Hypothalamus (tissue), 51 donors: Measurements from ENCODE around the gene SETD5.

Source experiments
- DNase-seq, 51 donors: peaks; one replicate each; lab custom pipeline; 2025; lab: John Stamatoyannopoulos, UW

Gene SETD5

DNA sequence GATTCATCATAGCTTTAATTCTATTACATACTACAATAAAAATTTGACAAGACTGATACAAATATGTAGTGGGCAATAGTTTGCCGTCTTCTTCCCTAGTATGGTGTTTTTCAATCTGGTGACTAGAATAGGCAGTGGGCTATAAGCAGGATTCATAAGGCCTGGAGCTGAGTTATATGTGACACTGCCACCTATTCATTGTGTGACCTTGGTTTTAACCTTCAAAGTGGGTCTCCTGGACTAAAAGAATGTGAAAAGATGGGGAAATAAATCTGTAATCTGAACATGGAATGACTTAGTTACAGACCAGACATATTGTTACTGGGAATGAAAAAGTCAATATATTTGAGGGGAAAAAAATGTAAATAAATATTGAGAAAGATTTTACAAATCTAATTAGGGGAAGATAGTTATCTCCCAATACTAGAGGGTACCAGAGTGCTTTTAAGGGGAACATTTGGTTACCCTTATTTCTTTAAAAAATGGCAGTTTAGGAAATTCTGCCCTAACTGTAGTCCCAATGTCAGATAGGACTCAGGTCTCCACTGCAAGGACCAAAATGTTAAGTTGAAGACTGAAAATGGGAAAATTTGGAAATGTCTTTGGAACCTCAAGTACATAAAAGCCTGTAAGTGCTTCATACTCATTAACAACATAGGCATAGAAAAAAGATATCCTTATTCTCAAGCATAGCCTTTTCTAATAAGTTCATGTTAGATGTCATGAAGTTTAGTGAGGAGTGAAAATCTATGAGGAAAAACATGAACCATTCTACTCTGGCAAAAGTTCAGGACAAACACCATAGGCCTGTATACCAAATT is 10.7 kb upstream of the SETD5 start:
- DNase-seq, result no peak

DNA sequence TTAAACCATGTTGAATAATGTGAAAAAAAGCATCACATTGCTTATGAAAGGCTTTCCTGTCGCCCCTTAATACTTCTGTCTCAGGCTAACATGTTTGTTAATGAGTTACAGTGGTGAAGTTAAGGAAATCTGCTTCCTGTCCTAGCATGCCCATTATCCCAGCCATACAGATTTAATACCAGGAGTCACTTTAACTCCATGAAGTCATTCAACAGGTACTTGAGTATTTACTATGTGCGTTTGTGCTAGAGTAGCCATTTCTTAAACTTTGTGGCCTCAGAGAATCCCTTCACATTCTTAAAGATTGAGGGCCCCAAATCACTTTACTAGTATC is 10.1 kb upstream of the SETD5 start:
- no peak for DNase-seq

DNA sequence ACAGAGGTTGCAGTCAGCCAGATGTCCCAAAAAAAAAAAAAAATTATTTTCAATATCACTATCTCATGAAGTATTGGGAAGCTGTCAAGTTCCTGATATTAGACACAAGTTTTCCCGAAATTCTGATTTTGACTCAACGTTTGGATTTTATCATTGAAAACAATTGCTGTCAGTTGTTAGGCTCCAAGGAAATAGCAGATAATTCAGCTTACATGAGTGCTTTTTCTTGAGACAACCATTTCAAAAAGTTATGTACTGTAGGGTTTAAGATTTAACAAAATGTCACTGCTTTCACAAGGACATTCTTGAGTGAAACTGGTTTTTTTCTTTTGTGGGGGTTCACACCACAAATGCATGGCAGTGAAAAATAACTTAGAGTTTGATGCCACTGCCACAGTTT is 9.3 kb upstream of the SETD5 start:
- no peak for DNase-seq

DNA sequence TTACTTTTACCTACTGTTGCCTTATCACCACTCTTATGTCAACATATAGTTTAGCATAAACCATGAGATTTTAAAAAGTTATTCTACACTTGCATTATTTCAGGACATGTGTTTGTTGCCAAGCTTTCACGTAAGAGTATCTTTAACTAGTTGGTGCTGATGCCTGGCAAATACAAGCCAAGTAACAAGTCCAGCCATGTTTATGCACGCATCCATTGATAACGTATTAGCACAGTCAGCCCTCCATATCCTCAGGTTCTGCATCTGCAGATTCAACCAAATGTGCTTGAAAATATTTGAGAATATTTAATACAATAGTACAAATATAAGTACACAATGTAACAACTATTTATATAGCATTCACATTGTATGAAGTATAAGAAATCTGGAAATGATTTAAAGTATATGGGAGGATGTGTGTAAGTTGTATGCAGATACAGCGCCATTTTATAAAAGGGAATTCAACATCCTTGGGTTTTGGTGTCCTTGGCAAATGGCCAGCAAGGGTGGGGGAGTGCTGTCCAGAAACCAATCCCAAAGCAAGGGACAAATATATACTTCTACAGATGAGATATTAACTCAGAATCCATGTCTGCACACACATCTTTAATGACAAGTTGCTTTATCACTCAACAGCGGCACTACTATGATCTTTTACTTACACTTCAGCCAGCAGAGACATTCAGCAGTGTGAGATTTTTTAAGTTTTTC is 8.7 kb upstream of the SETD5 start:
- no peak for DNase-seq

DNA sequence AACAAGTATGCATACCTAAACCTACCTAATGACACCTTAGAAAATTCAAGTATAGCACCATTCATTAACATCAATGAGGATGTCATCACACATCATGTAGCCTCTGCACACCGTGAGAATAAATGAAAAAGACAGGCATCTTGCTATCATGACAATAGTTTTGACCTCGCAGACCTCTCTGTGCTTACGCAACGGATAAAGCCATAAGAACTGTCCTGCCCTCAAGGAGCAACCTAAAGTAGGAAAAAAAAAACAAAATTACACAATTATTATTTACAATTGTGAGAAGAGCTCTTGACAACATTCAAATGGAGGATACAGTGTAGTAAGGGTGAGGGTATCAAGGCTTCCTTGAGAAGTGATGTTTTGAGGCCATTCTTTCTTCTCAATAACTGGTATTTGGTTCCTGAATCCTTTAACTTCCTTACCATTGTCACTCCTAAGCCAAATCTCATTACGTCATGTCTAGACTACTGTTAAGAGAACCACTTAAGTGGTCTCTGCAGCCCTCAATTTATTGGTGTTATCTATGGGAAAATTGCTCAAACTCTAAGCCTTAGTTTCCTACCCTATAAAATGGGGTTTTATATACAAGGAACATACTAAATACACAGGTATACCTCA is 7.0 kb upstream of the SETD5 start:
- no peak for DNase-seq

DNA sequence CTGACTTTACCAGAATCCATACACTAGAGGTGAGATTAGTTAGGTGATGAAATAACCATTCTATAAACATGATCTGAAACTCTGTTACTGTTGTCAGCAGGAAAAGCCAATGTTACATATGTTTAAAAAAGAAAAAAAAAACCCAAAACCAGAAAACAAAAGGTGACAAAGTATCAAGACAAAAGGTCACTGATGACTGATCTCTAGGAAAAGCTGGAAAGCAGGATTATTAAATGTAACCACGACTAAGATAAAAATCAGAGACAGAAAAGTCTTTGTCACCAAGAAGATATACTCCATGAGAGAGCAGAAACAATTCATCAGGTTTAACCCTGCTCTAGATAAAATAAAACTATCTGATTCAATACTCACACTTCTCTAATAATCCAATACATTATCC is 5.4 kb upstream of the SETD5 start:
- no peak for DNase-seq

DNA sequence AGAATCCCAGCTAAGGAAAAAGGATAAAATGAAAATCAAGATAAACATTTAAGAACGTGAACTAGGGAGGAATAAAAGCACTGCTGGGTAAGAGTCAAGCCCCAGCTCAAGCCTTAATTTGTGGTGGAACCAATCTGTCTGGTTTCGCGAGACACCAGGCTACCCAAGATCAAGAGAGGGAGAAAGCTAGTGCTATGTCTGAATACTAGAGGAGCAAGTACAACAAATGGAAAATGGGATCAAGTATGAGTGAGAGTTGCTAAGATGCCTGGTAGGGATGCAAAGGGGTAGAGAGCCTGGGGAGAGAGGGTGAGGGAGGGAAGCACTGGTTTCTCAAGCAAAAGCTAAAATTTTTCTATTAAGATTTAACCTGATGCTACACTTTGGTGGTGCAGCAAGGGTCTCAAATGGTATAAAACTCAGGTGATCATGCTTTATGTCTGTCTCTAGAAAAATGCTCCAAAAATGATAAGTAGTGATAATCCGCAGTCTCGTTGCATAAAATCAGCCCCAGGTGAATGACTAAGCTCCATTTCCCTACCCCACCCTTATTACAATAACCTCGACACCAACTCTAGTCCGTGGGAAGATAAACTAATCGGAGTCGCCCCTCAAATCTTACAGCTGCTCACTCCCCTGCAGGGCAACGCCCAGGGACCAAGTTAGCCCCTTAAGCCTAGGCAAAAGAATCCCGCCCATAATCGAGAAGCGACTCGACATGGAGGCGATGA is 1.7 kb upstream of the SETD5 start:
- no peak for DNase-seq

DNA sequence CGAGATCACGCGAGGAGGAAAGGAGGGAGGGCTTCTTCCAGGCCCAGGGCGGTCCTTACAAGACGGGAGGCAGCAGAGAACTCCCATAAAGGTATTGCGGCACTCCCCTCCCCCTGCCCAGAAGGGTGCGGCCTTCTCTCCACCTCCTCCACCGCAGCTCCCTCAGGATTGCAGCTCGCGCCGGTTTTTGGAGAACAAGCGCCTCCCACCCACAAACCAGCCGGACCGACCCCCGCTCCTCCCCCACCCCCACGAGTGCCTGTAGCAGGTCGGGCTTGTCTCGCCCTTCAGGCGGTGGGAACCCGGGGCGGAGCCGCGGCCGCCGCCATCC is 1.1 kb upstream of the SETD5 start:
- DNase-seq, result peak in 8 of 51 donors; percentile 49 to 91 (median 68)

DNA sequence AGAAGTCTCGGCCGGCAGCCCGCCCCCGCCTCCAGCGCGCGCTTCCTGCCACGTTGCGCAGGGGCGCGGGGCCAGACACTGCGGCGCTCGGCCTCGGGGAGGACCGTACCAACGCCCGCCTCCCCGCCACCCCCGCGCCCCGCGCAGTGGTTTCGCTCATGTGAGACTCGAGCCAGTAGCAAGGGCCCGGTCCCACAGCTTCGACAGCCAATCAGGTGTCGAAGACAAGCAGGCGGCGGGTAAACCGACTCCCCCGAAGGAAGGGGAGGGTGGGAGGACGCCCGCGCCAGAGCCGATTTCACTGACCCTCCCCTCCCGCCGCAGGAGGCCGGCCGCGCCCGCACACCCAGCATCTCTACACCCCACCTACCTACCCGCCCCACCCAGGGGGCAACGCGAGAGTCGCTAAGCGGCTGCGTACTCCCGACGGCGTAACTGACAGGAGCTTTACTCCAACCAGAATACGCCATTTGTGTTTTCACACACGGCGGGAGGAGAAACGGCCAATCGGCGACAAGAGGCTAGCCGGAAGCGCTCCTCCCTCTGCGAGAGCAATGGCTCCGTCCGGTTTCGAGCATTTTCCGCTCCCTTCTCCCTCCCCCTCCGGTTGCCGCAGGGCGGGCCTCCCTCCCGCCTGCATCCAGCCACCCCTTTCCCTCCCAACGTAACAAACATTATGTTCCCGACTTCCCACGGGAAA is 633 bp upstream of the SETD5 start:
- peak; percentile 94 to 100 (median 99) for DNase-seq

DNA sequence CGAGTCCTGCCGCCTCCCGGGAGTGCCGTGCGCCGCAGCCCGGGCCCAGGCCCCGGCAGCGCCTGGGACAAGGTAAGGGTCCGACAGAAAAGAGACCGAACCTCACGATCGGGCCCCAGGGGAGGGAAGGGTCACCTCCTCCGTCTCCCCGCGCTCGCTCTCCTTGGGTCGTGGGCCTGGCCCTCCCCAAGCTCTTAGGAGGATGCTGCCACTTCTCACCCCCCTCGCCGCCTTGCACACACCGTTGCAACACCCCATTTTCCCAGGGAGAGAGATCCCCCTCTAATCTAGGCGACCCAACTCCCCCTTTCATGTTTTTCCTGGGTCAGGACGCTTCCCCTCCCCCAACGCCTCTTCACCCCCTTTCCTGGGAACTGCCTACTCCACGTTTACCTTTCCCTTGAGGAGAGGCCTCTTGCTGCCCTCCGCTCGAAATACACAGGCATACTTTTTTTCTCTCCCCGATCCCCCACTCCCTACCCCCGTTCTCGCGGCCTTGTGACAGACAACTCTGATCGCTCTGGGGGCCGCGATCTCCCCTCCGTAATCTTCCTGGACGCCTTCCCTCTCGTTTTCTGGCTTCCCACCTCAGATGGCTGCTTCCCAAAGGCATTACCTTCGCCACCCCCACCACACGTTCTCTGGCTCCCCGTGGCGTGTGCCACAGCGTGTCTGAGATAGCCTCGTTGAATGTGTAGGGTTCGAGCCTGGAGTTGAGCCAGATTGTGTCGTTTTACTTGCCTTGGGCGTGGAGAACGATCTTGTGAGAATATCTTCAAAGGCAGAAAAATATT is 688 bp downstream of the SETD5 start:
- peak in 25 of 51 donors; percentile 7 to 84 (median 38) for DNase-seq

DNA sequence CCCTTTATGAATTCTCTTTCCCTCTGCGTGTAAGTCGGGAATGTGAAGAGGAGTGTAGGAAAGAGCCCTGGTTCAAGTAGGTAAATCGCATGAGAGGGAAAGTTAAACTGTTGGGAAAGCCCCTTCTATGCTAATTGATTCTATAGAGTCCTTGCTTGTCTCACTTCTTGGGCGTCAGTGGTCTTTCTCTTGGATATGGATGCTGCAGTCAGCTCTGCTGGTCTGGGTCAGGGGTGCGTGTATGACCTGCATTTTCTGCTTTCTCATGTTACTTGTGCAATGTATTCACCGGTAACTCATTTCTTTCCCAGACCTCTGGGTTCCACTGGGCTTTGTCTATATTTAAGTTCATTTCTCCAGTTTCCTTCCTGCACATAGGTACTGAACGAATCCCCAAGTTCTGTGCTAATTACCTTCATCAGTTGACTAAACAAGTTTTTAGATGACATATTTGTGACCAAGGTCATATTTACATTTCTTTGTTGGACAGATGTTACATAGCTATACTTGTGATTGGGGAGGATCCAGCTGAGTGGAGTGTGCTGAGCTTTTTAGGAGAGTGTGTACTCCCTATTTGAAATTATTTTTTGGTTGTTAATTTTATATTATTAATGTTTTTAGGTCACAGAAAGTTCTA is 1.4 kb downstream of the SETD5 start:
- DNase-seq, result peak in 4 of 51 donors; percentile 0 to 40 (median 15)

DNA sequence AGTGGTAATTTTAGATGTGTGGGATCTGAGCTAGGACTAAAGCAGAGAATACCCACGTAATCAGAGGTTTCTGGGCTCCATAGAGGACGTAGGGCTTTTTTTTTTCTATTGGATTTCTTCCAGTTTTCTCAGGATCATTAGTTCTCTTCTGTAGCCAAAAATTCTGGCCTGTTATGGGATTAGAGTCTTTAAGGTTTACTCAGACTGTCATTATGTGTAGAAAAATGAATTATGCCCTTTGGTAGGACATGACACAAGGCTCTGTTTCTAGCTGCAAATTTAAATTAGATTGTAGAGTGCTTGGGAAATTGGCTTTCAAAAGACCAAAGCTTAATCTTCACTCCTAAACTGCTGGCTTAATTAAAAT is 1.9 kb downstream of the SETD5 start:
- no peak for DNase-seq

DNA sequence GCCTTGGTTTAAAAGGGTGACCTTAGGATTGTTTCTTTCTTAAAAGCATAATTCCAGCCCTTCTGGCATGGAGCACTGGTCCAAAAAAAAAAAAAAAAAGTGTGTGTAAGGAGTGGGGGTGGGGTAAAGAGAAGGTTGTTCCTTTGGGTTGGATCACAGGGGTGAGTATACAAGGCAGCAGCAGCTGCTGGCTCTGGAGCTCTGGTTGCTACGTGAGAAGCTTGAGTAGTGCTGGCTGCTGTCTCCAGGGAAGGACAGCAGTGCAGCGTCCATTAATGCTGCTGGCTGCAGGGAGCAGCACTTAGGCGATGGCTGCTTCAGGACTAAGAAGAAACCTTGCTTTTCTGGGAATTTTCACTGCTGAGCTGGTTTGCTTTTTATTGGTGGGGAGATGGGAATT is 2.3 kb downstream of the SETD5 start:
- DNase-seq, result peak in 38 of 51 donors; percentile 6 to 80 (median 39)

DNA sequence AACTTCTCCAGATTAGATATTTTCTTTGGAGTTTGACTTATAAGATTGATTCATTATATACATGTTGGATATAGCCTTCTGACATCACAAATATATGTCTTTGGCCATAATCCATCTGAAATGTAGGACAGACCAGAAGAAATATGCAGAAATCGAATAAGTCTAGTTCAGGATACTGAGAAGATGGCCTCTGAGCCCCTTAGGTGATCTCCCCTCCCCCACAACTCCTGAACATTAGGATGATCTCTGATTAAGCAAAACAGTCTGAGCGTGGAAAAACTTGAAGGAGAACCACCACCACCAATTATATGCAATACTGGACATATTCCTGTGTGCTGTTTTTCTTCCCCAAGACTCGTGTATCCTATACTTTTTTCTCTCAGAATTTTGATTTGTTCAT is 3.2 kb downstream of the SETD5 start:
- peak in 1 of 51 donors; percentile 10 for DNase-seq

DNA sequence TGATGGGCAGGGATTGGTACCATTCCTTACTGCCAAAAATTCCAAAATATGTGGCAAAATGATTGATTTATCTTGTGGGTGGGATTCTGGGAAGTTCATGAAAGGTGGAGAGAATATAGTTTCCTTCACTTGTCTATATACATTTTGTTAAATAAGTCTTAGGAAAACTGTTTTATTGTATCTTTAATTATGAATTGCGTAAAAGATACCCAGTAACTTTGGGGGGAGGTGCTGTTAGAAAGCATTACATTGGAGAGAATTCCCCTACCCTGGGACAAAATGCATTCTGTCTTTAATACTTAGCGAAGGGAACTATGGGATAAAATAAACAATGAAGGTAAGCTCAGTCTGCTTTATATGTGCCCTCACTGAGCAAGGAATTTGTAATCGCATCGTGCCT is 4.6 kb downstream of the SETD5 start:
- DNase-seq, result no peak

DNA sequence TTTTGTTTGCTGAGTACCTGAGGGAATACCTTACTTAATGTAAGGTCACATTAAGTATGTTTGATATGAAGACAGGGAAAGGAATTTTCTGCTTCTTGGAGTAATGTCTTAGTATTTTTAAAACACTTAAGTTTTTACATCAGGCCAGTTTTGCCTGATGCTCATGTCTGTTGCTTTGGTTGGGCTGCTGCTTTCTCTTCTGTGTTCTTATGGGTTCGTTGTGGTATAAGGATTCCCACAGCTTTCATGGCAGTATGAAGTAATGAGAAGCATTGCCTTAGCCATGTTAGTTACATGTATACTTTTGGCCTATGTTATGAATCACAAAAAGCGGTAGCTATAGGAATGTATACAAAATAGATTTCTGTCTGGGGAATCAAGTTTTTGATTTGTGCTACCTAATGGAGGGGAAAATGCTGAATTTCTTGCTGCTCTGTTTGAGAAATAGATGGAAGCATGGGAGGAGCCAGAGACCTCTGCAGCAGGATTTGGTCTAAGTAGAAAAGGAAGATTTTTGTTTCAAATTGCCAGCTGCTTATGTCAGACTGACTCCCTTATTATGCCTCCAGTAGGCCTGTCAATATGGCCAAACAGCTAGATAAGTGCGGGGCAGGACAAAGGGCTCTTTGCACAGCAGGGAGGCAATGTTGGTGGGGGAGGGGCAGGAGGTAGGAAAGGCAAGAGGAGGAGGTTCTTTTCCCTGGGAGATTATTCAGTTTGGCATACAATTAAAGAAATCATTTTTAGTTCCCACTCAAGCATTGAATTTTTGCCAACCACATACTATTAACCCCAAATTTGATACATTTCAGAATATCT is 5.2 kb downstream of the SETD5 start:
- DNase-seq, result peak in 31 of 51 donors; percentile 2 to 70 (median 28)

DNA sequence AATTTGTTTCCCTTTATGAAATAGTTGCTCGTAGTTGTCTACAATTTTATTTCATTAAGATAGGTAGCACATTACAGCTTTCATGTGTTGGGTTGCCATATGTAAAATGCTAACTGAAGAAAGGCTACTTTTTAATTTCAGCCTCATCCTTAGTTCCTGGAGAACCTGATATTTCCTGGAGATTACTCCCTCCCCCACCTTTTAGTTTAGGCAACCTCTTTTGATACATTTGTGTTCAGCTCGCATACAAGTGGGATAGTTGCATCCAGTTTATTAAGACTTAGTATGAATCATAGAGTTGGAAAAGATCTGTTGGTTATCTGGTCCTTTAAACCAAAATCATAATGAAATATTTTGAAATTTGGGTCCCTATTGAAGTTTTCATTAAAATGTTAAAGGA is 6.0 kb downstream of the SETD5 start:
- DNase-seq, result no peak

DNA sequence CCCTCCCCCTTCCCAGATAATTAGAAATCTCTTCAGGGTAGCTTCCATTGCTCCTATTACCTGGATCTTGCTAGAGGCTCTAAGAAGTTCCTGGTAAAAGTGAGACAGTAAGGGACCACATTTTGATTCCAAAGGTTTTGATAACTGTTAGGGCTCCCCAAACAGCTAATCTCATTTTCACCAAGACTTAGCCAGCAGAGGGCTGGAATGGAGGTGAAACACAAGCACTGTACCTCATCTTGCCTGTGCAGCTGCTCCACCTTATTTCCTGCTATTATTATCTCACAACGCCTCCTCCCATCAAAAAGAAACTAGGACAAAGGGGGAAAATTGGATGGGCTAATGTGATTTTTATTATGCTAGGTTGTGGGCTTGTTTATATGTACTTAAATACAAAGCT is 7.3 kb downstream of the SETD5 start:
- DNase-seq, result no peak

DNA sequence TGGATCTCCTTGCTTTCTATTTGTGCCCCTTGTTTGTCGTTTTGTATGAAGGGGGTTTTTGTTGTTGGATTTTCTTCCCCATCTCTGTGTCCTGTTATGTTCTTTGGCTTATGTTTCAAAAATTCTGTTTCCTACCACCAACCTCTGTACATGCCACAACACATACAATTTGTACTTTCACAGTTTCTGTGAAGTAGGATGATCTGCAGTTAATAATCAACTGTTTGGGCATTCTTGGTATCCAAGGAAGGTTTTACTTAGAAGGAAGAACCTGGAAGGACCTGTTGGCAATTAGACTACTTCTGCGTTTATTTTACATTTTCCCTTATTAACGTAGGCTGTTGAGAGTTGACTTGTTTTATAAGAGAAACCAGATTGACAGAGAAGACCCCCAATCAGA is 8.3 kb downstream of the SETD5 start:
- DNase-seq, result no peak
